MM.1S (cell line): ENCODE measurements around the gene MATN1.

Source experiments
- DNase-seq: peaks from one replicate; pipeline ENCODE4 v3.0.0-alpha.2; 2015
- H2AFZ ChIP-seq: fragments of 300-600 bp; sonication (generic); 2 replicates; pipeline ENCODE4 v1.6.0; 2016; ENCODE audit warnings: antibody characterized with exemption, low read length
- H3F3A ChIP-seq: fragments of 300-600 bp; sonication (generic); 2 replicates; pipeline ENCODE4 v1.6.1; 2016; ENCODE audit warnings: mild to moderate bottlenecking, antibody characterized with exemption, low read length, moderate library complexity, mixed read lengths; ENCODE audit not compliant: insufficient read depth
- H3K27ac ChIP-seq: fragments of 300-600 bp; sonication (generic); 2 replicates; pipeline ENCODE4 v1.5.1; 2016; ENCODE audit warnings: mild to moderate bottlenecking, low read length
- H3K27me3 ChIP-seq: fragments of 300-600 bp; sonication (generic); replicated peaks from 2 replicates; pipeline ENCODE4 v1.6.0; 2016; ENCODE audit warnings: low read length; ENCODE audit not compliant: insufficient read depth
- H3K36me3 ChIP-seq: fragments of 300-600 bp; sonication (generic); replicated peaks from 2 replicates; pipeline ENCODE4 v1.6.1; 2016; ENCODE audit warnings: mild to moderate bottlenecking, low read length, mixed read lengths; ENCODE audit not compliant: insufficient read depth
- H3K4me1 ChIP-seq: fragments of 300-600 bp; sonication (generic); 2 replicates; pipeline ENCODE4 v1.6.1; 2016; ENCODE audit warnings: low read length, mixed read lengths
- H3K4me2 ChIP-seq: fragments of 300-600 bp; sonication (generic); 2 replicates; pipeline ENCODE4 v1.6.0; 2016; ENCODE audit warnings: low read depth, low read length
- H3K4me3 ChIP-seq: fragments of 300-600 bp; sonication (generic); 2 replicates; pipeline ENCODE4 v1.5.1; 2016; ENCODE audit warnings: low read length, mixed read lengths
- H3K79me2 ChIP-seq: fragments of 300-600 bp; sonication (generic); 2 replicates; pipeline ENCODE4 v1.6.1; 2016; ENCODE audit warnings: mixed run types, low read length, mixed read lengths
- H3K9ac ChIP-seq: fragments of 300-600 bp; sonication (generic); 2 replicates; pipeline ENCODE4 v1.6.1; 2016; ENCODE audit warnings: low read length, mixed read lengths
- H3K9me2 ChIP-seq: fragments of 300-600 bp; sonication (generic); replicated peaks from 2 replicates; pipeline ENCODE4 v1.6.1; 2016; ENCODE audit warnings: mild to moderate bottlenecking, low read length, mixed read lengths; ENCODE audit not compliant: insufficient read depth
- H3K9me3 ChIP-seq: fragments of 300-600 bp; sonication (generic); replicated peaks from 2 replicates; pipeline ENCODE4 v1.6.1; 2016; ENCODE audit warnings: mild to moderate bottlenecking, low read length, mixed read lengths; ENCODE audit not compliant: insufficient read depth
- H4K20me1 ChIP-seq: fragments of 300-600 bp; sonication (generic); 2 replicates; pipeline ENCODE4 v1.6.1; 2016; ENCODE audit warnings: mild to moderate bottlenecking, low read length, moderate library complexity, mixed read lengths; ENCODE audit not compliant: insufficient read depth
- CTCF ChIP-seq: fragments of 300-600 bp; sonication (generic); IDR thresholded peaks from 2 replicates; pipeline ENCODE4 v1.5.1; 2016; ENCODE audit warnings: antibody characterized with exemption, low read length, mixed read lengths
- EZH2 ChIP-seq: fragments of 300-600 bp; sonication (generic); optimal IDR thresholded peaks from 2 replicates; pipeline ENCODE3; 2017; ENCODE audit warnings: low read depth, mild to moderate bottlenecking, antibody characterized with exemption, low read length, mixed read lengths
- EZH2phosphoT487 ChIP-seq: fragments of 300-600 bp; sonication (generic); IDR thresholded peaks from 2 replicates; pipeline ENCODE4 v1.6.1; 2018; ENCODE audit warnings: antibody characterized with exemption, low read length

The MATN1 gene

GRCh38 chr1:30702823-30703222 lies 20.6 kb downstream of the MATN1 start:
- H3F3A ChIP-seq, result no peaks in the 10 kb centered on the region
- H3K9me3 ChIP-seq, result no peaks in the 10 kb centered on the region
- no peak overlapping the region for H3K4me2 ChIP-seq
- H2AFZ ChIP-seq, result no peak overlapping the region
- H3K36me3 ChIP-seq, result no peaks in the 10 kb centered on the region
- no peak for DNase-seq
- no peaks in the 10 kb centered on the region for H4K20me1 ChIP-seq
- H3K9me2 ChIP-seq, result no peaks in the 10 kb centered on the region
- H3K4me3 ChIP-seq, result no peak overlapping the region
- H3K79me2 ChIP-seq, result no peaks in the 10 kb centered on the region
- no peak overlapping the region for H3K27ac ChIP-seq
- H3K9ac ChIP-seq, result no peak overlapping the region
- H3K27me3 ChIP-seq, result peaks cover 94% of the 10 kb centered on the region
- no peaks in the 10 kb centered on the region for H3K4me1 ChIP-seq
- no peak for TF ChIP-seq EZH2

GRCh38 chr1:30701258-30701633 lies 22.1 kb downstream of the MATN1 start:
- no peak for DNase-seq
- Histone ChIP-seq H3K4me1 (no peaks in the 10 kb centered on the region), H3K9me2 (no peaks in the 10 kb centered on the region), H2AFZ (no peak overlapping the region), H3K79me2 (no peaks in the 10 kb centered on the region), H3F3A (no peaks in the 10 kb centered on the region), H3K9me3 (no peaks in the 10 kb centered on the region), H3K4me3 (no peak overlapping the region), H3K4me2 (no peak overlapping the region), H3K27ac (no peak overlapping the region), H4K20me1 (no peaks in the 10 kb centered on the region), H3K9ac (no peak overlapping the region), H3K36me3 (no peaks in the 10 kb centered on the region), H3K27me3 (peaks cover 95% of the 10 kb centered on the region)
- TF ChIP-seq EZH2phosphoT487 (no peak), CTCF (no peak), EZH2 (no peak)

GRCh38 chr1:30700528-30701257 lies 22.7 kb downstream of the MATN1 start:
- no peak for DNase-seq
- no peak overlapping the region for H3K4me2 ChIP-seq

More at GRCh38 chr1:30700528-30701257, 22.7 kb downstream of the MATN1 start:
- Histone ChIP-seq H4K20me1 (no peaks in the 10 kb centered on the region), H3K79me2 (no peaks in the 10 kb centered on the region), H2AFZ (no peak overlapping the region), H3K4me1 (no peaks in the 10 kb centered on the region), H3F3A (no peaks in the 10 kb centered on the region), H3K27me3 (peaks cover 95% of the 10 kb centered on the region), H3K27ac (no peak overlapping the region), H3K9me2 (no peaks in the 10 kb centered on the region), H3K4me3 (no peak overlapping the region), H3K36me3 (no peaks in the 10 kb centered on the region), H3K9me3 (no peaks in the 10 kb centered on the region), H3K9ac (no peak overlapping the region)
- TF ChIP-seq EZH2phosphoT487 (no peak), CTCF (no peak), EZH2 (no peak)
